Peyer's patch (tissue), 4 donors: ENCODE data around the gene CLINT1. TPM values are rescaled to one million over a fixed set of nuclear protein-coding genes. Genes with fewer than 3 reads are reported as not detected.

Source experiments
- DNase-seq, 3 donors: peaks; one replicate each; pipeline ENCODE4 v3.0.0-alpha.2; 2017 to 2019
- H3K27ac ChIP-seq, 4 donors: fragments of 200-600 bp; sonication (generic); one replicate each; pipeline ENCODE4 v1.5.1; 2016 to 2019
- H3K27me3 ChIP-seq, 2 donors: fragments of 200-600 bp; sonication (generic); one replicate each; pipeline ENCODE4 v1.5.1; 2019
- H3K36me3 ChIP-seq, 3 donors: fragments of 200-600 bp; sonication (generic); one replicate each; pipeline ENCODE4 v1.5.1; 2016 to 2019
- H3K4me1 ChIP-seq, 4 donors: fragments of 200-600 bp; sonication (generic); one replicate each; pipeline ENCODE4 v1.5.1; 2016 to 2019
- H3K4me3 ChIP-seq, 4 donors: fragments of 200-600 bp; sonication (generic); 1 replicate in 3 of 4; 2 replicates in 1 of 4; pipeline ENCODE4 v1.5.1; 2016 to 2019; ENCODE audit warnings: mild to moderate bottlenecking in 1 of 4
- H3K9me3 ChIP-seq, 4 donors: fragments of 200-600 bp; sonication (generic); one replicate each; pipeline ENCODE4 v1.5.1; 2016 to 2019; ENCODE audit warnings: mild to moderate bottlenecking in 1 of 4
- CTCF ChIP-seq, 6 experiments: fragments of 450-650 bp in 4 of 6; fragments of 200-600 bp in 2 of 6; sonication (generic) in 1 of 6; IDR thresholded peaks; one replicate each; pipeline ENCODE4 v1.5.1; 2017 to 2019; ENCODE audit warnings: antibody characterized with exemption in 6 of 6, mild to moderate bottlenecking in 3 of 6, moderate library complexity in 1 of 6
- POLR2A ChIP-seq, 2 donors: fragments of 450-650 bp; IDR thresholded peaks; one replicate each; pipeline ENCODE4 v1.5.1; 2017; ENCODE audit warnings: antibody characterized with exemption in 2 of 2, mild to moderate bottlenecking in 2 of 2, moderate library complexity in 2 of 2
- total RNA-seq, 4 donors: library from RNA; depleted of rRNA; stranded (reverse); fragments of >200 nt; gene quantifications; one replicate each; pipeline ENCODE4 v1.1.0, GENCODE V29; 2016

Gene CLINT1
- total RNA-seq, 4 donors from 2014 or later: 115 to 177 (median 133) TPM

DNA sequence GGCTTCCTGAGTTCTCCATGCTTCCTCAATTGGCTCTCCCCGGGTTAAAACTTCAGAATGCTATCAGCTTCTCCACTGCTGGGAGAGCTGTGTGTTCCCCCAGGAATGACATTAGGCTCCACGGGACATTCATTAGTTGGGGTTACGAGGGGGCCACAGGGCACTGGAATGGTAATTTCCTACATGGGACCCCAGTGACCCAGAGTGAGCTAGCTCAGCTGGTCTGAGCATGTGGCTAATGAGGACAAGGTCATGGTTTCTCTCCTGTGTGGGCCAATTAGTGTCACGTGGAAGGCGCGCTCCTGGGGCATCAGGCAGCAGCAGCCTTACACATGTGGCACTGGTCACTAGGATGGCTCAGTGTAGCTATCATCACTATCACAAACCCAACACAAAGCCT, 94.4 kb downstream of the CLINT1 start:
- TF ChIP-seq CTCF (IDR thresholded peaks at IDR 0.05): no peak
- TF ChIP-seq POLR2A (IDR thresholded peaks at IDR 0.05): no peak
- H3K27me3 ChIP-seq: no peaks in the 10 kb centered on the region
- H3K9me3 ChIP-seq: no peaks in the 10 kb centered on the region
- no peak overlapping the region for H3K27ac ChIP-seq
- H3K4me1 ChIP-seq: no peaks in the 10 kb centered on the region
- H3K4me3 ChIP-seq: no peak overlapping the region
- peaks cover 0 to 3% (median 0%) of the 10 kb centered on the region in 3 donors for H3K36me3 ChIP-seq
- DNase-seq: no peak

DNA sequence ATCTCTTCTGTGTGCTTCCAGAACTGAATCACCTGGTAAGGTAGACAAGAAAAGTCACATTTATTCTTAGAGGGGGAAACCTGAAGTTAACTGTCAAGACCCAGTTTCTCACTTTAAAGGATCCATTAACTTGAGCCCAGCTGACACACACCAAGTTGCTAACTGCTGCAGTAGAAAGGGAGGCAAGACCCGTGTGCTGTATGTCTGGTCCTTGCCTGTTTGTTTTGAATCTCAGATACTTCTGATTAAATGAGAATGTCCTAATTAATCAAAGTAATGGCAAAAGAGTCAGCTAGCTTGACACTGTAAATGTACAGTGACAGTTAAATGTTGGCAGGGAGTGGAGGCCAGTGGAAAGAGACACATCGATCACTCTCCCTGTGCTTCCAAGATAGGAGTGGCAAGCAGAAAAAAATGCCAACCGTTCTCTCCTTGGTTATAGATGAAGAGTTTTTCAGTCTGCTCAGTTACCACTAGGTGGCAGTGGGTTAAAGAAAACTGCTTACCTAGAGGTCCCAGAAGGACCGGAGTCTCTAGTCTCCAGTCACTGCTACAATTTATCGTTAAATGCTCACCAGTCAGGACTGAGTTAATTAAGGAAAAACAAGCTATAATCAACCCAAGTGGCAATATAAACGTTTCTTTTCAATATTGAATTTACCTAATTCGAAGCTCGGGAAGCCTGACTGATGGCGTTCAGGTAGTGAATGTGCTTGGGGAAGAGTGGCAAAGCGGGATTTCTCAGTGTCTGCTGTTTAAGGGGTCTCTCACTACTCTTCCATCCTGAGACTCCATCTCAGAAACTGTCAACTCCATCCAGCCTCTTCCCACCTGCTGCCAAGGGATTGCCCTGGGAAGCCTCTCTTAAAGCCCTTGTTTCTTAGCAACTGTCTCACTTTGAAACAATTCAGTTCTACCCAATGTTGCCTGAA, 97.0 kb downstream of the CLINT1 start:
- Histone ChIP-seq H3K27me3 (no peaks in the 10 kb centered on the region), H3K4me3 (no peak overlapping the region), H3K9me3 (no peaks in the 10 kb centered on the region), H3K36me3 (peaks cover 0 to 3% (median 0%) of the 10 kb centered on the region in 3 donors), H3K27ac (no peak overlapping the region), H3K4me1 (no peaks in the 10 kb centered on the region)
- TF ChIP-seq POLR2A (IDR thresholded peaks at IDR 0.05) (no peak), CTCF (IDR thresholded peaks at IDR 0.05) (peak; percentile 48 to 79 (median 74))
- no peak for DNase-seq

GRCh38 chr5:157758706-157759105, 100.2 kb downstream of the CLINT1 start:
- Histone ChIP-seq H3K36me3 (peaks cover 0 to 10% (median 0%) of the 10 kb centered on the region in 3 donors), H3K4me3 (no peak overlapping the region), H3K27ac (no peak overlapping the region), H3K9me3 (no peaks in the 10 kb centered on the region), H3K4me1 (no peaks in the 10 kb centered on the region), H3K27me3 (no peaks in the 10 kb centered on the region)
- no peak for DNase-seq
- TF ChIP-seq CTCF (IDR thresholded peaks at IDR 0.05) (no peak), POLR2A (IDR thresholded peaks at IDR 0.05) (no peak)

- no peaks in the 10 kb centered on the region for H3K9me3 ChIP-seq
- H3K4me1 ChIP-seq: no peaks in the 10 kb centered on the region
- H3K27me3 ChIP-seq: no peaks in the 10 kb centered on the region
- no peak for DNase-seq
- TF ChIP-seq POLR2A (IDR thresholded peaks at IDR 0.05) (no peak), CTCF (IDR thresholded peaks at IDR 0.05) (no peak)
- H3K27ac ChIP-seq: no peak overlapping the region
- peaks cover 0 to 32% (median 0%) of the 10 kb centered on the region in 3 donors for H3K36me3 ChIP-seq
- H3K4me3 ChIP-seq: no peak overlapping the region
These were observed 102.8 kb downstream of the CLINT1 start for GRCh38 chr5:157756122-157756521.

- H3K36me3 ChIP-seq: peaks cover 0 to 29% (median 0%) of the 10 kb centered on the region in 3 donors
- no peak overlapping the region for H3K27ac ChIP-seq
- peaks cover 0 to 4% (median 0%) of the 10 kb centered on the region in 4 donors for H3K4me1 ChIP-seq
- H3K9me3 ChIP-seq: no peaks in the 10 kb centered on the region
- H3K27me3 ChIP-seq: no peaks in the 10 kb centered on the region
- no peak for TF ChIP-seq CTCF (IDR thresholded peaks at IDR 0.05)
- no peak for TF ChIP-seq POLR2A (IDR thresholded peaks at IDR 0.05)
- no peak overlapping the region for H3K4me3 ChIP-seq
- no peak for DNase-seq
These were observed 108.6 kb downstream of the CLINT1 start for GRCh38 chr5:157750320-157750719.
